HL-60 (cell line): ENCODE data around the gene VPS13D.
"Not testable (repeated sequence)": the region's sequence is repeated elsewhere in the genome, so short reads cannot be mapped to it uniquely, and the experiment has no call there.

ENCODE experiments used
- DNase-seq, 2 experiments: peaks; one replicate each; pipeline ENCODE4 v3.0.0-alpha.2; 2010 to 2020; ENCODE audit warnings: low read depth in 1 of 2, low spot score in 1 of 2
- H3K27ac ChIP-seq: fragments of 250-450 bp; sonication (Bioruptor Pico); replicated peaks from 2 replicates; pipeline ENCODE4 v1.5.1; 2020; ENCODE audit warnings: mild to moderate bottlenecking, moderate library complexity
- H3K27me3 ChIP-seq: fragments of 250-450 bp; sonication (Bioruptor Pico); 2 replicates; pipeline ENCODE4 v1.5.1; 2021; ENCODE audit warnings: mild to moderate bottlenecking, moderate library complexity; ENCODE audit not compliant: insufficient read depth, poor library complexity, severe bottlenecking
- H3K4me3 ChIP-seq: replicated peaks from 2 replicates; pipeline ENCODE4 v1.5.1; 2011; ENCODE audit warnings: mild to moderate bottlenecking, control low read depth, low read length; ENCODE audit not compliant: insufficient read depth
- GABPA ChIP-seq: IDR thresholded peaks from 2 replicates; pipeline ENCODE4 v1.6.1; 2012; ENCODE audit warnings: low read depth
- POLR2AphosphoS5 ChIP-seq: IDR thresholded peaks from 2 replicates; pipeline ENCODE4 v1.6.1; 2012; ENCODE audit warnings: low read depth
- REST ChIP-seq: IDR thresholded peaks from 2 replicates; pipeline ENCODE4 v1.6.1; 2012; ENCODE audit warnings: low read depth; ENCODE audit not compliant: insufficient replicate concordance
- SPI1 ChIP-seq: IDR thresholded peaks from 2 replicates; pipeline ENCODE4 v1.6.1; 2012; ENCODE audit warnings: low read depth, mild to moderate bottlenecking, borderline replicate concordance
- TF ChIP-seq, protein P1 (sequence below): IDR thresholded peaks from one replicate; pipeline ENCODE4 v1.5.1; 2011; ENCODE audit warnings: low read length, control low read depth, inconsistent platforms; ENCODE audit not compliant: insufficient read depth

VPS13D gene

GRCh38 chr1:12537294-12537693 is 307.5 kb downstream of the VPS13D start:
- DNase-seq: no peak
- no peaks in the 10 kb centered on the region for H3K27me3 ChIP-seq
- no peak overlapping the region for H3K27ac ChIP-seq
- H3K4me3 ChIP-seq: no peak overlapping the region
- TF ChIP-seq, protein P1, sequence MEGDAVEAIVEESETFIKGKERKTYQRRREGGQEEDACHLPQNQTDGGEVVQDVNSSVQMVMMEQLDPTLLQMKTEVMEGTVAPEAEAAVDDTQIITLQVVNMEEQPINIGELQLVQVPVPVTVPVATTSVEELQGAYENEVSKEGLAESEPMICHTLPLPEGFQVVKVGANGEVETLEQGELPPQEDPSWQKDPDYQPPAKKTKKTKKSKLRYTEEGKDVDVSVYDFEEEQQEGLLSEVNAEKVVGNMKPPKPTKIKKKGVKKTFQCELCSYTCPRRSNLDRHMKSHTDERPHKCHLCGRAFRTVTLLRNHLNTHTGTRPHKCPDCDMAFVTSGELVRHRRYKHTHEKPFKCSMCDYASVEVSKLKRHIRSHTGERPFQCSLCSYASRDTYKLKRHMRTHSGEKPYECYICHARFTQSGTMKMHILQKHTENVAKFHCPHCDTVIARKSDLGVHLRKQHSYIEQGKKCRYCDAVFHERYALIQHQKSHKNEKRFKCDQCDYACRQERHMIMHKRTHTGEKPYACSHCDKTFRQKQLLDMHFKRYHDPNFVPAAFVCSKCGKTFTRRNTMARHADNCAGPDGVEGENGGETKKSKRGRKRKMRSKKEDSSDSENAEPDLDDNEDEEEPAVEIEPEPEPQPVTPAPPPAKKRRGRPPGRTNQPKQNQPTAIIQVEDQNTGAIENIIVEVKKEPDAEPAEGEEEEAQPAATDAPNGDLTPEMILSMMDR: no peak
- no peak for TF ChIP-seq GABPA
- no peak for TF ChIP-seq SPI1
- TF ChIP-seq REST: no peak
- no peak for TF ChIP-seq POLR2AphosphoS5

- H3K27me3 ChIP-seq: no peaks in the 10 kb centered on the region
- TF ChIP-seq SPI1: no peak
- no peak for TF ChIP-seq REST
- TF ChIP-seq POLR2AphosphoS5: no peak
- no peak for TF ChIP-seq GABPA
- TF ChIP-seq, protein P1: no peak
- no peak overlapping the region for H3K27ac ChIP-seq
- no peak overlapping the region for H3K4me3 ChIP-seq
- DNase-seq: no peak
Observed at GRCh38 chr1:12537906-12538461, 308.2 kb downstream of the VPS13D start.

- not testable (repeated sequence) for DNase-seq, H3K27me3 ChIP-seq, H3K27ac ChIP-seq, H3K4me3 ChIP-seq
Observed at GRCh38 chr1:12538536-12538935, 308.7 kb downstream of the VPS13D start.

- no peak for DNase-seq
- Histone ChIP-seq H3K27me3 (no peaks in the 10 kb centered on the region), H3K4me3 (no peak overlapping the region), H3K27ac (no peak overlapping the region)
- TF ChIP-seq REST (no peak), POLR2AphosphoS5 (no peak), SPI1 (no peak), GABPA (no peak)
- TF ChIP-seq, protein P1: no peak
Observed at GRCh38 chr1:12539320-12539704, 309.5 kb downstream of the VPS13D start.
